Tibial artery (tissue), 4 donors: ENCODE results near the gene LAMB3.

Source experiments
- DNase-seq, 2 donors: peaks; one replicate each; pipeline ENCODE4 v3.0.0-alpha.2; 2019
- H3K27ac ChIP-seq, 2 donors: fragments of 200-600 bp; sonication (generic) in 1 of 2; 1 replicate in 1 of 2; 2 replicates in 1 of 2; pipeline ENCODE4 v1.5.1; 2018 to 2019; ENCODE audit warnings: mild to moderate bottlenecking in 1 of 2
- H3K27me3 ChIP-seq, 2 donors: fragments of 200-600 bp; sonication (generic) in 1 of 2; one replicate each; pipeline versions ENCODE4 v1.5.1 to v1.6.0; 2016 to 2019
- H3K36me3 ChIP-seq, 3 donors: fragments of 200-600 bp; sonication (generic) in 2 of 3; one replicate each; pipeline ENCODE4 v1.5.1; 2016 to 2019; ENCODE audit warnings: mild to moderate bottlenecking in 2 of 3
- H3K4me1 ChIP-seq, 4 donors: fragments of 200-600 bp; sonication (generic) in 2 of 4; 1 replicate in 3 of 4; 2 replicates in 1 of 4; pipeline ENCODE4 v1.5.1; 2016 to 2019
- H3K4me3 ChIP-seq, 2 donors: fragments of 200-600 bp; sonication (generic) in 1 of 2; 1 replicate in 1 of 2; 2 replicates in 1 of 2; pipeline ENCODE4 v1.5.1; 2018 to 2019; ENCODE audit warnings: mild to moderate bottlenecking in 2 of 2
- H3K9me3 ChIP-seq, 3 donors: fragments of 200-600 bp; sonication (generic) in 1 of 3; one replicate each; pipeline ENCODE4 v1.5.1; 2016 to 2019
- CTCF ChIP-seq, 2 experiments: fragments of 200-600 bp in 1 of 2; fragments of 450-650 bp in 1 of 2; IDR thresholded peaks; one replicate each; pipeline ENCODE4 v1.5.1; 2017 to 2019; ENCODE audit warnings: antibody characterized with exemption in 2 of 2, mild to moderate bottlenecking in 1 of 2, moderate library complexity in 1 of 2
- intact Hi-C: fragments of 100-400 bp; cut with DNase I; formaldehyde crosslinking; loops from one replicate; pipeline ENCODE4 v1.15.0; 2023; ENCODE audit warnings: low total_unique reads

The LAMB3 gene

DNA sequence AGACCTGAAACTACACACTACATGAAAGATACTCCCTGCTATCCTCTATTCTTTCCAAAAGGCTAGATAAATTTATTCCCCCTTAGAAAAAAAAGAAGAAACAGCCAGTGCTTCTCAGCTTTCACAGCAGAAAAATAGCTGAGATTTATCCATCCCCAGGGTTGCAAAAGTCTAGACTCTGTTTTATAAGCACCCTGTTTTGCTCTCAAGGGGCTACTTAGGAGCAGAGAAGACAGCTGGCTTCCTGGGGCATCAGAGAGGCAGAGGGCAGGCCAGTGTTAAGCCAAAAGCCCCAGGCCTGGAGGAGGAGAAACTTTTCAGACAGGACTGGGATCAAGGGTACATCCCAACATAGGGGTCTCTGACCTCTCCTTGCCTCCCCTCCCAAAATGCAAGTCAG lies 3.9 kb downstream of the LAMB3 start:
- H3K36me3 ChIP-seq = no peaks in the 10 kb centered on the region
- TF ChIP-seq CTCF (IDR thresholded peaks at IDR 0.05) = no peak
- H3K27ac ChIP-seq = peak overlapping the region in 1 of 2 donors; percentile 26
- no peaks in the 10 kb centered on the region for H3K9me3 ChIP-seq
- peaks cover 0 to 34% (median 28%) of the 10 kb centered on the region in 4 donors for H3K4me1 ChIP-seq
- H3K4me3 ChIP-seq = no peak overlapping the region
- DNase-seq = no peak
- intact Hi-C loops = no loop called here
- H3K27me3 ChIP-seq = no peaks in the 10 kb centered on the region

- H3K9me3 ChIP-seq = no peaks in the 10 kb centered on the region
- no peak for TF ChIP-seq CTCF (IDR thresholded peaks at IDR 0.05)
- H3K4me1 ChIP-seq = peaks cover 0 to 36% (median 30%) of the 10 kb centered on the region in 4 donors
- intact Hi-C loops = no loop called here
- H3K27ac ChIP-seq = no peak overlapping the region
- no peaks in the 10 kb centered on the region for H3K36me3 ChIP-seq
- H3K27me3 ChIP-seq = no peaks in the 10 kb centered on the region
- no peak overlapping the region for H3K4me3 ChIP-seq
- DNase-seq = no peak
Measured at GRCh38 chr1:209647156-209647555, 5.1 kb downstream of the LAMB3 start.

GRCh38 chr1:209646558-209646957 lies 5.7 kb downstream of the LAMB3 start:
- no peak for TF ChIP-seq CTCF (IDR thresholded peaks at IDR 0.05)
- intact Hi-C loops = no loop called here
- DNase-seq = no peak
- Histone ChIP-seq H3K9me3 (no peaks in the 10 kb centered on the region), H3K27me3 (no peaks in the 10 kb centered on the region), H3K4me3 (no peak overlapping the region), H3K4me1 (peaks cover 0 to 39% (median 32%) of the 10 kb centered on the region in 4 donors), H3K36me3 (no peaks in the 10 kb centered on the region), H3K27ac (no peak overlapping the region)

DNA sequence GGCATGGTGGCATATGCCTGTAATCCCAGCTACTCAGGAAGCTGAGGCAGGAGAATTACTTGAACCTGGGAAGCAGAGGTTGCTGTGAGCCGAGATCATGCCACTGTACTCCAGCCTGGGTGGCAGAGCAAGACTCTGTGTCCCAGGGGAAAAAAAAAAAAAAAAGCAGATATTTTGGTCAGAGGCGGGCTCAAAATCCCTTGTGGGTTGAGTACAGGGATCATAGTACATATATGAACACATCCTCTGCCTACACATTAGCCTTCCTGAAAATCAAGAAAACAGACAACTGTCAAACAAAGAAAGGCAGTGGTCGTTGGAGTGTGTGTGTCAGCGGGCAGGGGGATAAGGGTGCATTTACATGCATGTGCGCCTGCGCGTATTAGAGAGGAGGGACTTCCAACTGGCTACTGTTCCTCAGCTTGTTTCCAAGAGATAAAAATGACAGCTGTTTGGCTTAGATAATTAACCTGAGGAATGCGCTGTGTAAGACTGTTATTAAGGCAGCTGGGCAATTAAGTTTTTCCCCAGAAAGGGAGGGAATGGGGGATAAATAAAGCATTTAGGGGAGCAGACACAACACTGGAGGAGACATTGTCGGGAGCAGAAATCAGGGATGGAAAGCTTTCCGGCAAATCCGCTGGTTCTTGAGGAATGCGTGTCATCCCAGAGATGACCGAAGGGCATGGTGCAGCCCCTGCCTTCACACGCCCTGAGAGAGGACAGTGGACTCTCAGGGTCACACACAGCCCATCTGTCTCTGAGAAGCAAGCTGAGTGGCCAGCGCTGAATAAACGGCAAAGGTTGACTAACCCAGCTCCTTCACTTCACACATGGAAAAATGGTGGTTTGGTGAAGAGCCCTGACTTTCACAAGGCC lies 6.4 kb downstream of the LAMB3 start:
- Histone ChIP-seq H3K27me3 (no peaks in the 10 kb centered on the region), H3K9me3 (no peaks in the 10 kb centered on the region), H3K4me1 (peaks cover 0 to 35% (median 30%) of the 10 kb centered on the region in 4 donors), H3K36me3 (no peaks in the 10 kb centered on the region), H3K27ac (no peak overlapping the region), H3K4me3 (no peak overlapping the region)
- no peak for DNase-seq
- intact Hi-C loops = no loop called here
- no peak for TF ChIP-seq CTCF (IDR thresholded peaks at IDR 0.05)

DNA sequence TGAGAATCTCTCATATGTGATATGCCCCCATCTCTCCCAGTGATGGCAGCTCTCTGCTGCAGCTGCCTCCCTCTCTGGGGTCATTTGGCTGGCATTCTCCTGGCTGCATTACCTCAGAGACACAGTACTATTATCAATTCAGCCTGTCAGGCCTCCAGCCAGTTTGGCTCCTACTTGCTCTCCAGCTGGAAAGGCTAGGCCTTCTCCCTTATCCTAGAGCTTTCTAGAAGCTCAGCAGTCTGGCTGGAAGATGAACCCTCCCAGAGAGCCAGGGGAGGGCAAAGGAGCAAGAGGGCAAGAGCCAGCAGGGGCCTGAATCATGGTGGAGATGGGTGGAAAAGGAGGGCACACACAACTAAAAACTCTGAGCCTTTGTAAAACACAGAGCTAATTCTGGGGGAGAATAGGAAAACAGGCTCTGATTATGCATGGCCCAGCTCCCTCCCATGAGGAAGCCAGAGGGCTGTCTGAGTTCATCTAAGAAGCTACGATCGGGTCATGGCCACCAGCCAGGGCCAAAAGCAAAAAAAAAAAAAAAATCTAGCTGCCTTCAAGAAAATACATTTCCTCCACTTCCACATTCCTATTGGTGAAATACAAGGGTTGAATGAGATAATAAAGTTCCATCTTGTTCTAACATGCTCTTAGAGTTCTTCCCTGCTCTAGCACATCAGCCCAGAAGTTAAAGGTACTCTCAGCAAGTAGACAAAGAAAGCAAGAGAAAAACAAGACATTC lies 8.8 kb downstream of the LAMB3 start:
- H3K4me3 ChIP-seq = no peak overlapping the region
- H3K9me3 ChIP-seq = no peaks in the 10 kb centered on the region
- peak in 1 of 2 donors; percentile 45 for DNase-seq
- no peak for TF ChIP-seq CTCF (IDR thresholded peaks at IDR 0.05)
- H3K27me3 ChIP-seq = no peaks in the 10 kb centered on the region
- H3K36me3 ChIP-seq = no peaks in the 10 kb centered on the region
- H3K27ac ChIP-seq = peak overlapping the region in 1 of 2 donors; percentile 21
- peaks cover 0 to 25% (median 21%) of the 10 kb centered on the region in 4 donors for H3K4me1 ChIP-seq
- intact Hi-C loops = no loop called here
